CD14-positive monocyte (primary cell): ENCODE measurements around the gene MSANTD1. TPM values are rescaled to one million over a fixed set of nuclear protein-coding genes. Genes with fewer than 3 reads are reported as not detected.

Experiments
- DNase-seq, 3 donors: peaks; one replicate each; pipeline ENCODE4 v3.0.0-alpha.2; 2011 to 2022
- H2AFZ ChIP-seq: 2 replicates; pipeline ENCODE4 v1.6.0; 2012; ENCODE audit warnings: mild to moderate bottlenecking, low read depth, low read length, inconsistent platforms; ENCODE audit not compliant: insufficient read depth, poor library complexity, severe bottlenecking
- H3K27ac ChIP-seq, 2 donors: 1 replicate in 1 of 2; 2 replicates in 1 of 2; pipeline ENCODE4 v1.5.1; 2012 to 2013; ENCODE audit warnings: low read length in 2 of 2, control low read depth in 1 of 2, inconsistent platforms in 1 of 2, low read depth in 1 of 2, mild to moderate bottlenecking in 1 of 2
- H3K27me3 ChIP-seq, 2 donors: one replicate each; pipeline versions ENCODE4 v1.6.0 to v1.6.1; 2011 to 2013; ENCODE audit warnings: low read length in 2 of 2; ENCODE audit not compliant: control insufficient read depth in 2 of 2, insufficient read depth in 2 of 2
- H3K36me3 ChIP-seq, 2 donors: replicated peaks in 1 of 2; 1 replicate in 1 of 2; 2 replicates in 1 of 2; pipeline versions ENCODE4 v1.5.1 to v1.6.1; 2012 to 2013; ENCODE audit warnings: low read length in 2 of 2, control low read depth in 1 of 2, inconsistent platforms in 1 of 2, mild to moderate bottlenecking in 1 of 2; ENCODE audit not compliant: insufficient read depth in 2 of 2, control insufficient read depth in 1 of 2
- H3K4me1 ChIP-seq, 2 donors: 1 replicate in 1 of 2; 2 replicates in 1 of 2; pipeline versions ENCODE4 v1.5.1 to v1.6.1; 2012 to 2013; ENCODE audit warnings: low read length in 2 of 2, control low read depth in 1 of 2, inconsistent platforms in 1 of 2, mild to moderate bottlenecking in 1 of 2, moderate library complexity in 1 of 2; ENCODE audit not compliant: insufficient read depth in 2 of 2, control insufficient read depth in 1 of 2
- H3K4me2 ChIP-seq: replicated peaks from 2 replicates; pipeline ENCODE3; 2012; ENCODE audit warnings: low read length, moderate library complexity, mild to moderate bottlenecking; ENCODE audit not compliant: poor library complexity, severe bottlenecking; ENCODE audit errors: extremely low read depth
- H3K4me3 ChIP-seq, 3 experiments: fragments of 200-600 bp in 1 of 3; sonication (generic) in 1 of 3; replicated peaks in 1 of 3; 1 replicate in 2 of 3; 2 replicates in 1 of 3; pipeline ENCODE4 v1.5.1; 2011 to 2013; ENCODE audit warnings: low read length in 3 of 3, mild to moderate bottlenecking in 3 of 3, control low read depth in 2 of 3, low read depth in 2 of 3, inconsistent platforms in 1 of 3, moderate library complexity in 1 of 3
- H3K79me2 ChIP-seq: 2 replicates; pipeline ENCODE4 v1.6.0; 2012; ENCODE audit warnings: mild to moderate bottlenecking, control low read depth, inconsistent platforms, low read length, moderate library complexity; ENCODE audit not compliant: insufficient read depth
- H3K9ac ChIP-seq: 2 replicates; pipeline ENCODE4 v1.6.0; 2017; ENCODE audit warnings: low read length, mild to moderate bottlenecking; ENCODE audit not compliant: insufficient read depth, poor library complexity, severe bottlenecking
- H3K9me3 ChIP-seq, 2 donors: replicated peaks in 1 of 2; 1 replicate in 1 of 2; 2 replicates in 1 of 2; pipeline versions ENCODE4 v1.5.1 to v1.6.1; 2012 to 2013; ENCODE audit warnings: low read length in 2 of 2, control low read depth in 1 of 2; ENCODE audit not compliant: control insufficient read depth in 1 of 2, insufficient read depth in 1 of 2
- H4K20me1 ChIP-seq: 2 replicates; pipeline ENCODE4 v1.6.0; 2012; ENCODE audit warnings: mild to moderate bottlenecking, low read length, control low read depth, moderate library complexity; ENCODE audit not compliant: insufficient read depth
- H3K27ac Mint-ChIP-seq, 7 donors: one replicate each; pipeline ENCODE4 v1.8.0; 2020; ENCODE audit warnings: mild to moderate bottlenecking in 7 of 7, mixed read lengths in 7 of 7, moderate library complexity in 6 of 7, inconsistent platforms in 2 of 7
- H3K27me3 Mint-ChIP-seq, 3 donors: one replicate each; pipeline ENCODE4 v1.8.0; 2021 to 2022; ENCODE audit warnings: low read depth in 3 of 3, mild to moderate bottlenecking in 3 of 3, mixed read lengths in 3 of 3, moderate library complexity in 3 of 3, inconsistent platforms in 1 of 3
- H3K36me3 Mint-ChIP-seq, 2 donors: one replicate each; pipeline ENCODE4 v1.8.0; 2020; ENCODE audit warnings: mixed read lengths in 2 of 2, inconsistent platforms in 1 of 2, mild to moderate bottlenecking in 1 of 2
- H3K4me1 Mint-ChIP-seq: one replicate; pipeline ENCODE4 v1.8.0; 2020; ENCODE audit warnings: mild to moderate bottlenecking, mixed read lengths
- H3K4me3 Mint-ChIP-seq, 2 donors: one replicate each; pipeline ENCODE4 v1.8.0; 2020; ENCODE audit warnings: mild to moderate bottlenecking in 2 of 2, mixed read lengths in 2 of 2, moderate library complexity in 1 of 2
- H3K9me3 Mint-ChIP-seq, 7 donors: one replicate each; pipeline ENCODE4 v1.8.0; 2020 to 2022; ENCODE audit warnings: mixed read lengths in 7 of 7, mild to moderate bottlenecking in 6 of 7, moderate library complexity in 6 of 7, inconsistent platforms in 2 of 7
- CTCF ChIP-seq: fragments of 200-600 bp; IDR thresholded peaks from one replicate; pipeline ENCODE4 v1.8.0; 2022; ENCODE audit warnings: antibody characterized with exemption, mild to moderate bottlenecking
- WGBS: methylation state at CpG from one replicate; pipeline ENCODE4 v1.1.5; 2013; ENCODE audit warnings: missing lambda C conversion rate; ENCODE audit not compliant: insufficient coverage; 5-methylcytosine and 5-hydroxymethylcytosine counted together
- intact Hi-C, 2 donors: fragments of 100-400 bp; cut with micrococcal nuclease; formaldehyde crosslinking; loops; one replicate each; pipeline versions ENCODE4 v1.15.0 to v1.15.1; 2023
- polyA plus RNA-seq, 3 donors: library from polyadenylated mRNA; depleted of rRNA in 1 of 3; unstranded in 2 of 3; stranded (reverse) in 1 of 3; fragments of 300-500 nt in 2 of 3; fragments of >200 nt in 1 of 3; fragmentation: Illumina TruSeq in 2 of 3; gene quantifications; 1 replicate in 2 of 3; 2 replicates in 1 of 3; pipeline ENCODE4 v1.2.3, GENCODE V29; 2012 to 2021

MSANTD1 gene
- polyA plus RNA-seq, 3 donors = 0.52 TPM; not detected in 2

GRCh38 chr4:3228881-3229280 lies 20.1 kb upstream of the MSANTD1 start:
- no peak overlapping the region for H2AFZ ChIP-seq
- H3K27me3 ChIP-seq = no peaks in the 10 kb centered on the region
- peaks cover 60 to 61% of the 10 kb centered on the region in 2 donors for H3K36me3 ChIP-seq
- no peak overlapping the region for H3K4me3 ChIP-seq
- TF ChIP-seq CTCF = no peak
- no peaks in the 10 kb centered on the region for H3K9me3 ChIP-seq
- no peaks in the 10 kb centered on the region for H4K20me1 ChIP-seq
- H3K79me2 ChIP-seq = peaks cover 4% of the 10 kb centered on the region
- H3K4me2 ChIP-seq = no peak overlapping the region
- H3K4me3 Mint-ChIP-seq = no peak overlapping the region
- peaks cover 0 to 2% (median 2%) of the 10 kb centered on the region in 3 donors for H3K27me3 Mint-ChIP-seq
- peaks cover 64 to 72% of the 10 kb centered on the region in 2 donors for H3K36me3 Mint-ChIP-seq
- H3K9ac ChIP-seq = no peak overlapping the region
- intact Hi-C loops = loop anchor here in 1 of 2 donors (5.0 kb wide), 2 partner anchors 37 to 63 kb away; partner anchors contain the start of gene RGS12
- H3K27ac ChIP-seq = peak overlapping the region in 1 of 2 donors; percentile 100
- DNase-seq = no peak
- H3K27ac Mint-ChIP-seq = peak overlapping the region in 4 of 7 donors; percentile 3 to 62 (median 33)
- peaks cover 38% of the 10 kb centered on the region in 2 donors for H3K4me1 ChIP-seq
- peaks cover 35% of the 10 kb centered on the region for H3K4me1 Mint-ChIP-seq
- peaks cover 0 to 4% (median 0%) of the 10 kb centered on the region in 7 donors for H3K9me3 Mint-ChIP-seq
- WGBS = 93% methylated on average over 13 of the region's 13 CpGs

- Histone ChIP-seq H3K9ac (no peak overlapping the region), H4K20me1 (no peaks in the 10 kb centered on the region), H3K4me2 (no peak overlapping the region), H3K27me3 (no peaks in the 10 kb centered on the region), H3K79me2 (peaks cover 4% of the 10 kb centered on the region), H3K27ac (peak overlapping the region in 1 of 2 donors; percentile 100), H3K4me3 (no peak overlapping the region), H3K4me1 (peaks cover 33 to 34% of the 10 kb centered on the region in 2 donors), H3K36me3 (peaks cover 65% of the 10 kb centered on the region in 2 donors), H3K9me3 (no peaks in the 10 kb centered on the region), H2AFZ (no peak overlapping the region)
- no peak for TF ChIP-seq CTCF
- no peak for DNase-seq
- peaks cover 0 to 2% (median 0%) of the 10 kb centered on the region in 3 donors for H3K27me3 Mint-ChIP-seq
- peaks cover 0 to 4% (median 0%) of the 10 kb centered on the region in 7 donors for H3K9me3 Mint-ChIP-seq
- peak overlapping the region in 3 of 7 donors; percentile 25 to 62 (median 56) for H3K27ac Mint-ChIP-seq
- no peak overlapping the region for H3K4me3 Mint-ChIP-seq
- peaks cover 65 to 75% of the 10 kb centered on the region in 2 donors for H3K36me3 Mint-ChIP-seq
- WGBS = 98% methylated on average over 9 of the region's 9 CpGs
- peaks cover 31% of the 10 kb centered on the region for H3K4me1 Mint-ChIP-seq
- intact Hi-C loops = loop anchor here in 1 of 2 donors (5.0 kb wide), 2 partner anchors 37 to 63 kb away; partner anchors contain the start of gene RGS12
These were observed 19.6 kb upstream of the MSANTD1 start for GRCh38 chr4:3229328-3229727.
